Stomach (tissue), 4 donors: ENCODE measurements around the gene KDM6A.

Experiments
- CTCF ChIP-seq, 7 experiments: fragments of 450-650 bp in 4 of 7; fragments of 200-600 bp in 3 of 7; sonication (generic) in 3 of 7; IDR thresholded peaks; one replicate each; pipeline ENCODE4 v1.5.1; 2016 to 2019; ENCODE audit warnings: antibody characterized with exemption in 7 of 7, control low read depth in 2 of 7, mild to moderate bottlenecking in 1 of 7
- EP300 ChIP-seq: sonication (generic); formaldehyde crosslinking; IDR thresholded peaks from one replicate; pipeline ENCODE4 v1.6.1; 2017; ENCODE audit warnings: antibody characterized with exemption
- POLR2A ChIP-seq, 4 donors: fragments of 450-650 bp; IDR thresholded peaks; one replicate each; pipeline ENCODE4 v1.6.1; 2016; ENCODE audit warnings: antibody characterized with exemption in 4 of 4, control low read depth in 2 of 4, mild to moderate bottlenecking in 1 of 4, moderate library complexity in 1 of 4
- POLR2AphosphoS5 ChIP-seq, 3 donors: sonication (generic); formaldehyde crosslinking; IDR thresholded peaks; one replicate each; pipeline ENCODE4 v1.6.1; 2016; ENCODE audit warnings: antibody characterized with exemption in 3 of 3

GRCh38 chrX:44843318-44843702 is 29.7 kb upstream of the KDM6A start:
- no peak for TF ChIP-seq CTCF (IDR thresholded peaks at IDR 0.05)
- no peak for TF ChIP-seq POLR2A (IDR thresholded peaks at IDR 0.05)
- TF ChIP-seq POLR2AphosphoS5 (IDR thresholded peaks at IDR 0.05) = no peak
- no peak for TF ChIP-seq EP300
